Ectodermal cell (in vitro differentiated cells): ENCODE data around the gene SLC7A5.
"Not testable (repeated sequence)": the region's sequence is repeated elsewhere in the genome, so short reads cannot be mapped to it uniquely, and the experiment has no call there.

Source experiments
- H3K27ac ChIP-seq: 2 replicates; pipeline ENCODE4 v1.7.0; 2013; ENCODE audit warnings: mild to moderate bottlenecking, low read depth, low read length; ENCODE audit not compliant: insufficient read depth, poor library complexity, severe bottlenecking
- H3K27me3 ChIP-seq: 2 replicates; pipeline ENCODE4 v1.7.0; 2013; ENCODE audit warnings: mild to moderate bottlenecking, low read length; ENCODE audit not compliant: insufficient read depth, control insufficient read depth, poor library complexity, severe bottlenecking
- H3K36me3 ChIP-seq: one replicate; pipeline ENCODE4 v1.7.0; 2013; ENCODE audit warnings: low read length; ENCODE audit not compliant: control insufficient read depth, insufficient read depth
- H3K4me1 ChIP-seq: one replicate; pipeline ENCODE4 v1.7.0; 2013; ENCODE audit warnings: low read length; ENCODE audit not compliant: control insufficient read depth, insufficient read depth
- H3K4me3 ChIP-seq: 2 replicates; pipeline ENCODE4 v1.7.0; 2013; ENCODE audit warnings: low read depth, low read length, control low read depth; ENCODE audit not compliant: insufficient read depth
- H3K9me3 ChIP-seq: 2 replicates; pipeline ENCODE4 v1.7.0; 2013; ENCODE audit warnings: mild to moderate bottlenecking, low read length, moderate library complexity; ENCODE audit not compliant: control insufficient read depth
- whole genome bisulfite sequencing, 2 experiments: methylation state at CpG; one replicate each; pipeline ENCODE4 v1.1.7; 2013; ENCODE audit warnings: missing lambda C conversion rate in 2 of 2; 5-methylcytosine and 5-hydroxymethylcytosine counted together

Gene SLC7A5

DNA sequence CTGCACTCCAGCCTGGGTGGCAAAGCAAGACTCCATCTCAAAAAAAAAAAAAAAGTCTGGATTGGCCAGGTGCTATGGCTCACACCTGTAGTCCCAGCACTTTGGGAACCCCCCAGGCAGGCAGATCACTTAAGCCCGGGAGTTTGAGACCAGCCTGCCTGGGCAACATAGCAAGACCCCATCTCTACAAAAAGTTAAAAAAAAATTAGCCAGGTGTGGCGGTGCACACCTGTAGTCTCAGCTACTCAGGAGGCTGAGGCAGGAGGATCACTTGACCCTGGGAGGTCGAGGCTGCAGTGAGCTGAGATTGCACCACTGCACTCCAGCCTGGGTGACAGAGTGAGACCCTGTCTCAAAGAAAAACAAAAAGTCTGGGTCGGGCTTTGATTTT lies 42.9 kb downstream of the SLC7A5 start:
- not testable (repeated sequence) for H3K9me3 ChIP-seq

DNA sequence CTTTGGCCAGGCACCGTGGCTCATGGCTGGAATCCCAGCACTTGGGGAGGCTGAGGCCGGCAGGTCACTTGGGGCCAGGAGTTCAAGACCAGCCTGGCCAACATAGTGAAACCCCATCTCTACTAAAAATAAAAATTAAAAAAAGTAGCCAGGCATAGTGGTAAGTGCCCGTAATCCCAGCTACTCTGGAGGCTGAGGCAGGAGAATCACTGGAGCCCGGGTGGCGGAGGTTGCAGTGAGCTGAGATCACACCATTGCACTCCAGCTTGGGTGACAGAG lies 43.5 kb downstream of the SLC7A5 start:
- H3K4me3 ChIP-seq, H3K9me3 ChIP-seq, H3K36me3 ChIP-seq, H3K27ac ChIP-seq, H3K27me3 ChIP-seq: not testable (repeated sequence)
- WGBS, 2 experiments = 80 to 86% methylated on average over 5 of the region's 5 CpGs
- peaks cover 55% of the 10 kb centered on the region for H3K4me1 ChIP-seq

More for the DNA sequence above, 42.9 kb downstream of the SLC7A5 start:
- H3K27ac ChIP-seq, H3K27me3 ChIP-seq, H3K36me3 ChIP-seq, H3K4me3 ChIP-seq: not testable (repeated sequence)
- H3K4me1 ChIP-seq = peaks cover 54% of the 10 kb centered on the region
- 81 to 82% methylated on average over 4 of the region's 4 CpGs for WGBS, 2 experiments

DNA sequence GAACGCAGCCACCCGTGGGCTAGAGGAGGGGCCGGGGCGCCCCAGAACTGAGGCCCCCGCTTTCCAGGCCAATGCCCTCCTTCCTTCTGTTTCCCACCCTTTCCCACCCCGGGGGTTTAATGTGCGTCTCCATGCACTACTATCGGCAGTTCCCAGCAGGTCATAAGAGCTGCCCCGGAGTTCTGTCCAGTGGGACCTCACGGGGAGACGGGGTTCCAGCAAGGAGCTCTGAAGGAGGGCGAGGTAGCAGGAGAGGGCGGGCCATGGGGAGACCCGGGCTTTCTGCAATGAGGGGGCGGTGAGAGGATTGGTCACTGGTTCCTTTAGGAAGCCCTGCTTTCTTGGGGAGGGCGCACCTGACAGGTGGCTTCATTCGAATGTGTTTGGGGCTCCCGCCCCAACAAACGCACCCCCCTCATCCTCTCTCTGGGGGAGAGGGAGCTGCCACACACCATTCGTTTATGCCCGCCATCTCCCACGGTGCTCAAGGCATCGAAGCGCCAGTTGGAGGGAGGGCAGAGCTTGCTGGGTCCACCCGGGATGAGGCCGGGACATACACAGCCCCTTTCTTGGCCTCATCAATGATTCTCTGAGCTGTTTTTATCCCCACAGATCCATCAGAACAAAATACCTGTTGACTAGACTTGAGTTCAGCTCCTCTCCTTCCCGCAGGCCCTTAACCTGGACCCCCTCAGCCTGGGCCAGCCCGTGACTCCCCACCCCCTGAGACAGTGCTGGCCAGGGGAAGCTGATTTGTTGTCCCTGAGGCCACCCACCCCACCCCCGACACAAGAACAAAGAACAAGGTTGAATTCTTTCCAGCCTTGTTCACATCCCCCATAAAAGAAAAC lies 44.1 kb downstream of the SLC7A5 start:
- WGBS, 2 experiments = 81% methylated on average over 29 of the region's 29 CpGs
- peaks cover 58% of the 10 kb centered on the region for H3K4me1 ChIP-seq
- no peaks in the 10 kb centered on the region for H3K36me3 ChIP-seq
- H3K27ac ChIP-seq = no peak overlapping the region
- H3K4me3 ChIP-seq = no peak overlapping the region
- H3K9me3 ChIP-seq = no peaks in the 10 kb centered on the region
- H3K27me3 ChIP-seq = no peaks in the 10 kb centered on the region

DNA sequence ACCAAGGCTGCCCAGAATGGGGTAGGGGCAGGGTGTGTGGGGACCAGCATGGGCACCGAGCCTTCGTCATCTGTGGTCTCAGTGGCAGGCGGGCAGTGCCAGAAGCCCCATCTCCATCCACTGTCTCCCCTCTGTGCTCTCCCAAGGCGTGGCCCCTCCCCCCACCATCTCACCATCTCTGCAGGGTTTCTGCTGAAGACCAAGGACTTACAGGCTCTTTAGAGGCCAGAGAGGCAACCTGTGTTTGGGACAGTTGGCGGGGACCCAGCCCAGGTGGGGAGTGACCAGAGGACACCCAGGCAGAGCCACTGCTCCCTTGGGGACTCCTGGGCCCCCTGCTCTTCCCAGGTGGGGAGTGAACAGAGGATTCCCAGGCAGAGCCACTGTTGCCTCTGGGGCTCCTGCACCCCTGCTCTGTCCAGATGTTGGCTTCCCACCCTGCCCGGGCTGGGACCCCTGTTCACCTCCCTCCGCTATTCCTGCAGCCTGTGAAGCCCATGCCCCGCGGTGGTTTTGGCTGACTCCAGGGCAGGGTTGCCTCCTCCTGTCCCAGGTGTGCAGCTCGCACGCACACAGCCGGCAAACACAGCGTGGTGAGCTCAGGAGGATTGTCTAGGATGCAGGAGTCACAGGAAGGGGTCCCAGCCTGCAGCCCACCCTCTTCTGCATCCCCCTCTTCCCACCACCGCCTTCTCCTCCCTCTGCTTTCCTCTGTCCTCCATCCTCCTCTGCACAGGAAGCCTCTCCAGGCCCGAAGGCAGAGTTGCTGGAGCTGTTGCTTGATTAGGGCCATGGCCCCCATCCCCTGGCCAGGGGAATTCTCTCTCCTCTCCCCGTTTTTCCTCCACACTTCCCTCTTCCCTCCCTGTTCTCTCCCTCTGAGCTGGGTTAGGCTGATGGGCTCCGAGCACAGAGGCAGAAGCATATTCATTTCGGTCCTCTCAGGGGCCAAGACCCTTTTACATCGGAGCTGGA lies 45.0 kb downstream of the SLC7A5 start:
- Histone ChIP-seq H3K4me1 (peaks cover 49% of the 10 kb centered on the region), H3K27ac (no peak overlapping the region), H3K36me3 (no peaks in the 10 kb centered on the region), H3K27me3 (no peaks in the 10 kb centered on the region), H3K9me3 (no peaks in the 10 kb centered on the region), H3K4me3 (no peak overlapping the region)
- 79% methylated on average over 19 of the region's 19 CpGs for WGBS, 2 experiments

DNA sequence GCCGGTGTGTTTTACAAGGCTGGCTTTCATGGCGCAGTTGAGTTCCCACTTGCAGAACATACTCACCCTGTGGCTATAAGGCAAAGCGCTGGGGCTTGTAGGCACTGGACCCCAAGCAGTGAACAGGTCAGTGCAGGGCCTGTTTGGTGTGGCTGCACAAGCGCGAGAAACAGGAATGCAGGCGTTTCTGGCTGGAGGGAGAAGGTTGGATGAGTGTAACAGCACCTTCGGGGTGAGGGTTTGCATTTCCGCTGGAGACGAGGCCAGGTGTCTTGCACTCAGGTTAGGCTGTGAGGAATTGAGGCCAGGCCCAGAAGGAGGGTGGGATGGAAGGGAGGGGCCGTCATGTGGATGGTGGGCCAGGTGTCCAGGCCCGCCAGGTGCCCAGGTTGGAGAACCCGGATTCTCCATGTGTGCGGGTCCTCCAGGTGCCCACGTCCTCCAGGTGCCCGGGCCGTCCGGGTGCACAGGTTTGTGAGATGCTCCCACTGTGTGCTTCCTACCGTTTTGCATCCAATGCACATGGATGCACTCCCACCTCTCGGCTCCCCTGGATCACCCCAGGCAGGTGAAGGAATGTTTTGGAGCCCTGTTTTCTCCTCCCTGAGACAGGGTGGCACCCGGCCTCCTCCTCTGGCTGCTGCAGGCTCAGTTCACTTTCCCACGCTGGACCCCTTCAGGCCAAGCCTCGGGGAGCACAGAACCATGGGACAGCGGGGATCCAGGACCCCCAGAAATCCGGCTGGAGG lies 46.0 kb downstream of the SLC7A5 start:
- H3K27ac ChIP-seq = no peak overlapping the region
- no peaks in the 10 kb centered on the region for H3K27me3 ChIP-seq
- WGBS, 2 experiments = 85 to 87% methylated on average over 24 of the region's 24 CpGs
- H3K9me3 ChIP-seq = no peaks in the 10 kb centered on the region
- no peaks in the 10 kb centered on the region for H3K36me3 ChIP-seq
- peaks cover 47% of the 10 kb centered on the region for H3K4me1 ChIP-seq
- H3K4me3 ChIP-seq = no peak overlapping the region

DNA sequence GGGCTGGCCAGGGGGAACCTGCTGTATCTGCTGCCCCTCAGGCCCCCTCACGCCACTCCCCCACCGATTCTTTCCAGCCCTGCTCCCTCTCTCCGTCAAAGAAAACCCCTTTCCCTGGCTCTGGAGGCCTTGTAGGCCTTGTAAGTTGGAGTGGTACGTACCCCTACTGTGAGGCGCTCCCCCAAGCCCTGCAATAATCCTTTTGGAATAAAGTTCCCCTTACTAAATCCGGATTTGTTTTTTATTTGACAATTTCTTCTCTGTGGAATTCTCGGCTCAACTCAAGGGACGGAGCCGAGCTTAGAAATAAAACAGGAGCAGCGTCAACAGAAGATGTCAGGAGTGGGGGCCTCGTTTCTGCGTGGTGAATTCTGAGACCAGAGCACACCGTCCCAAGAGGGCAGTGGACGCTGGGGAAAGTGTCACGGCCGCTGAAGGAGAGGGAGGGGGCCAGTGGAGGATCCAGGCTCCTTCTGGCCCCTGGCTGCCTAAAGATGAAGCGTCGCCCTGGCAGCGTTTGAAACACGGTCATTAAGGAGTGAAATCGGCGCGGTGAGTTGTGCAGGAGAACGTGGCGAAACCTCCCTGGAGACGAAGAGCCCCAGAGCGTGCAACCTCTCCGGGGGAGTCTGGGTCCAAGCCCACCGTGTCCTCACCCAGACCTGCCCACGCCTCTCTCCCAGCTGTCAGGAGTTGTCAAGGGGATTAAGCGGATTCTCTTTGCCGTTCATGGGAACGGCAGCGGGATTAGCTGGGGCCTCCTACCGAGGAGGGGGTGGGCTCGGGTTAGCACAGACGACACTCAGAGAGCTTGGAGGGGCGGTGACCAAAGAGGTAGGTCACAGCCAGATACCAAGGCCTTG lies 47.0 kb downstream of the SLC7A5 start:
- Histone ChIP-seq H3K9me3 (no peaks in the 10 kb centered on the region), H3K36me3 (no peaks in the 10 kb centered on the region), H3K27me3 (no peaks in the 10 kb centered on the region), H3K4me3 (no peak overlapping the region), H3K27ac (peak overlapping the region; percentile 39), H3K4me1 (peaks cover 47% of the 10 kb centered on the region)
- WGBS, 2 experiments = 42 to 46% methylated on average over 38 of the region's 38 CpGs

DNA sequence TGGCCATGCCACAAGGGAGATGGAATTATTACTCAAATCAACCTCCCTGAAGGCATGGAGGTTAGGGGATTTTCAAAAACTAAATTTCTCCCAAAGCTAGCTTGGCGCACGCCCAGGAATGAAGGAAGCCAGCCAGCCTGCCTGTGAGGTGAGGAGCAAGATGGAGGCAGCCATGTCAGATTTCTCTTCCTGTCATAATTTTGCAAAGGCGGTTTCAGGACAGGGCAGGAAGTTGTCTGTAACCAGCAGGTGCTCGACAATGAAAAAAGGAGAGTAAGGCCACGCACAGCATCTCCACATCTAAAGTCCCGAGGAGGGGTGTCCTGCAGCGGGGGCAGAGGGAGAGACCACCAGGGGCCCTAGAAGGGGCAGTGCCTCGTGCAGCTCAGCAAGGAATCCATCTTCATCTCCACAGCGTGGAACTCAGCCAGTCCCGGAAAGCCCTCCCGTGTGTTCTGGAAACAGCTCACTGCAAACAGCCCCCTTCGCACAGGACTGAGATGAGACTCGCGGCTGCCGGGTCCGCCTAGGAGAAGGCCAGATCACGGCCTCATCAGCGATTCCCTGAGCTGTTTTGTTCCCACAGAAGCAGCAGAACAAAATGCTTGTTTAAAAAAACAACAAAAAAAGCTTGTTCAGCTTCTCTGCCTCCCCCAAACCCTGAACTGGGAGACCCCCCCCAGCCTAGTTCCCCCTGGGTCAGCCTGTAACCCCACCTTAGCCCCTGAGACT lies 47.8 kb downstream of the SLC7A5 start:
- Histone ChIP-seq H3K27me3 (no peaks in the 10 kb centered on the region), H3K9me3 (no peaks in the 10 kb centered on the region), H3K36me3 (no peaks in the 10 kb centered on the region), H3K4me1 (peaks cover 47% of the 10 kb centered on the region), H3K27ac (peak overlapping the region; percentile 22), H3K4me3 (no peak overlapping the region)
- WGBS, 2 experiments = 74 to 77% methylated on average over 18 of the region's 18 CpGs

DNA sequence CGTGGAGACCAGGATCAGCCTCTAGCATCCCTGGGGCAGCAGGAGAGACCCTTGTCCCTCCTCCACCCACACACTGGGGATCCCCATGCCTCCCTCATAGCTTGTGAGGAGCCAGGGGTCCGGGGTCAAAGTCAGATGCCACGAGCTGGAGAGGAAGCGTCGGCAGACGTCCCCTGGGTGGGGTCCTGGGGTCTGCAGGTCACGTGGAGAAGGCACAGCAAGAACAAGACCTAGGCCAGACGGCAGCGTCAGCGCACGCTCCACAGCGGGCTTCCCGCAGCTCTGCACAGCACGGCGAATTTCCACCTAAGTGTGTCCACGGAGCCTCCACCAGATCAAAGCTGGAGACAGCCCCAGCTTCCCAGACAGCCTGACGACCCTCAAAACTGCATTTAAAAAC lies 49.3 kb downstream of the SLC7A5 start:
- H3K4me3 ChIP-seq = no peak overlapping the region
- peaks cover 42% of the 10 kb centered on the region for H3K4me1 ChIP-seq
- H3K9me3 ChIP-seq = no peaks in the 10 kb centered on the region
- no peaks in the 10 kb centered on the region for H3K27me3 ChIP-seq
- H3K36me3 ChIP-seq = no peaks in the 10 kb centered on the region
- 90 to 91% methylated on average over 17 of the region's 17 CpGs for WGBS, 2 experiments
- H3K27ac ChIP-seq = no peak overlapping the region

DNA sequence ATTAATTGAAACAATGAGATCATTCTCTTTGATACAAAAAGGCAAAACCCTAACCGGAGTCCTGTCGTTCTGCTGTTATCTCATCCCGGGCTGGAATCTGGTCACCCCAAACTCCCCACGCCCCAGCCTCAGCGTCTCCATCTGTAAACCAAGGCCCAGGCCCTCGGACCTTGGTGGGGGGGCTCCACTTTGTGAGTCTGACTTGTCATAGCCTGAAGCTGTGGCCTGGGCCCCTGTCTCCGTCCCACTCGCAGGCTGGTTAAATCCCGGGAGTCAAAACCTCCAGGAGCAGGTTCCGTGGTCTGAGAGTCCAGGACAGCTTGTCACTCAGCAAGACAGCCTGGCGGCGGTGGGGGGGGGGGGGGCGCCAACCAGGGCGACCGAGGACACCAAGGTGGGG lies 50.0 kb downstream of the SLC7A5 start:
- 92 to 93% methylated on average over 15 of the region's 15 CpGs for WGBS, 2 experiments
- no peak overlapping the region for H3K27ac ChIP-seq
- H3K36me3 ChIP-seq = no peaks in the 10 kb centered on the region
- no peaks in the 10 kb centered on the region for H3K27me3 ChIP-seq
- no peaks in the 10 kb centered on the region for H3K9me3 ChIP-seq
- no peak overlapping the region for H3K4me3 ChIP-seq
- peaks cover 35% of the 10 kb centered on the region for H3K4me1 ChIP-seq
